GM13976 (cell line): ENCODE data around the gene CCDC171.

Source experiments
- DNase-seq: peaks from one replicate; pipeline ENCODE4 v3.0.0; 2012; ENCODE audit warnings: low spot score
- CTCF ChIP-seq: IDR thresholded peaks from 2 replicates; pipeline ENCODE4 v1.5.1; 2012; ENCODE audit warnings: borderline replicate concordance, mild to moderate bottlenecking; ENCODE audit not compliant: insufficient read depth; ENCODE audit errors: extremely low read depth, missing control alignments, control extremely low read depth
- in situ Hi-C: fragments of 300-500 bp; cut with MboI; formaldehyde crosslinking; loops from one replicate; pipeline ENCODE4 v1.12.0; 2022; ENCODE audit warnings: low sequenced_read_pairs, mixed read lengths, inconsistent platforms; ENCODE audit not compliant: unreplicated experiment

Gene CCDC171

GRCh38 chr9:15842051-15842450 lies 289.2 kb downstream of the CCDC171 start:
- in situ Hi-C loops: no loop called here
- TF ChIP-seq CTCF: no peak
- no peak for DNase-seq

- in situ Hi-C loops: no loop called here
- DNase-seq: no peak
- TF ChIP-seq CTCF: no peak
Observed at GRCh38 chr9:15843316-15843715, 290.5 kb downstream of the CCDC171 start.

GRCh38 chr9:15843931-15844330 lies 291.1 kb downstream of the CCDC171 start:
- in situ Hi-C loops: no loop called here
- DNase-seq: no peak
- no peak for TF ChIP-seq CTCF

- DNase-seq: no peak
- no peak for TF ChIP-seq CTCF
- in situ Hi-C loops: no loop called here
Observed at GRCh38 chr9:15846611-15847010, 293.8 kb downstream of the CCDC171 start.

GRCh38 chr9:15849871-15850270 lies 297.0 kb downstream of the CCDC171 start:
- TF ChIP-seq CTCF: no peak
- in situ Hi-C loops: no loop called here
- no peak for DNase-seq

- no peak for TF ChIP-seq CTCF
- no peak for DNase-seq
- in situ Hi-C loops: no loop called here
Observed at GRCh38 chr9:15851766-15852165, 298.9 kb downstream of the CCDC171 start.

GRCh38 chr9:15856591-15856990 lies 303.7 kb downstream of the CCDC171 start:
- TF ChIP-seq CTCF: no peak
- no peak for DNase-seq
- in situ Hi-C loops: no loop called here
